ENCODE measurements around the gene MESP1.
"Not testable (repeated sequence)": the region's sequence is repeated elsewhere in the genome, so short reads cannot be mapped to it uniquely, and the experiment has no call there.

The MESP1 gene

GRCh38 chr15:89785064-89785773, 34.2 kb upstream of the MESP1 start:
- H3K4me1 Mint-ChIP-seq (ENCODE audit: low read depth in 2 of 2): no peaks in the 10 kb centered on the region

DNA sequence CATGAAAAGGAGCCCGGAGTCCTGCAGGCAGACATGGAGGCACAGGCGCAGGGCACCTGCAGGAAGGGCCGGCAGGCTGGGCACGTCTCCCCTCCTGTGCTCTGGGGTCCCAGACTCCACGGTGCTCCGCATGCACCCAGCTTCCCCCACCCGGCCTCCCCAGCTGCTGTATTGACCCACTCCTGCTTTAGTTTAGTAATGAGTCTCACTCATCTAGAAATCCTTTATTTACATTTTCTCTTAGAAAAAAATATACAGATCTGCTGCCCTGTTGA, 33.6 kb upstream of the MESP1 start:
- no peak for DNase-seq
- H3K9me3 Mint-ChIP-seq: peaks cover 5 to 7% of the 10 kb centered on the region in 2 donors
- no peak for ATAC-seq (replicated peaks)
- H3K4me1 Mint-ChIP-seq (ENCODE audit: low read depth in 2 of 2): no peaks in the 10 kb centered on the region
- no peak overlapping the region for H3K4me3 Mint-ChIP-seq
- no peaks in the 10 kb centered on the region for H3K36me3 Mint-ChIP-seq (ENCODE audit: insufficient read depth)
- H3K27me3 Mint-ChIP-seq: peaks cover 28 to 38% of the 10 kb centered on the region in 2 donors
- H3K27ac Mint-ChIP-seq: no peak overlapping the region

More at GRCh38 chr15:89785064-89785773, 34.2 kb upstream of the MESP1 start:
- Mint-ChIP-seq H3K9me3 (peaks cover 5 to 7% of the 10 kb centered on the region in 2 donors), H3K4me3 (no peak overlapping the region), H3K36me3 (ENCODE audit: insufficient read depth) (no peaks in the 10 kb centered on the region), H3K27ac (no peak overlapping the region), H3K27me3 (peaks cover 28 to 38% of the 10 kb centered on the region in 2 donors)
- ATAC-seq (replicated peaks) (no peak), DNase-seq (no peak)

DNA sequence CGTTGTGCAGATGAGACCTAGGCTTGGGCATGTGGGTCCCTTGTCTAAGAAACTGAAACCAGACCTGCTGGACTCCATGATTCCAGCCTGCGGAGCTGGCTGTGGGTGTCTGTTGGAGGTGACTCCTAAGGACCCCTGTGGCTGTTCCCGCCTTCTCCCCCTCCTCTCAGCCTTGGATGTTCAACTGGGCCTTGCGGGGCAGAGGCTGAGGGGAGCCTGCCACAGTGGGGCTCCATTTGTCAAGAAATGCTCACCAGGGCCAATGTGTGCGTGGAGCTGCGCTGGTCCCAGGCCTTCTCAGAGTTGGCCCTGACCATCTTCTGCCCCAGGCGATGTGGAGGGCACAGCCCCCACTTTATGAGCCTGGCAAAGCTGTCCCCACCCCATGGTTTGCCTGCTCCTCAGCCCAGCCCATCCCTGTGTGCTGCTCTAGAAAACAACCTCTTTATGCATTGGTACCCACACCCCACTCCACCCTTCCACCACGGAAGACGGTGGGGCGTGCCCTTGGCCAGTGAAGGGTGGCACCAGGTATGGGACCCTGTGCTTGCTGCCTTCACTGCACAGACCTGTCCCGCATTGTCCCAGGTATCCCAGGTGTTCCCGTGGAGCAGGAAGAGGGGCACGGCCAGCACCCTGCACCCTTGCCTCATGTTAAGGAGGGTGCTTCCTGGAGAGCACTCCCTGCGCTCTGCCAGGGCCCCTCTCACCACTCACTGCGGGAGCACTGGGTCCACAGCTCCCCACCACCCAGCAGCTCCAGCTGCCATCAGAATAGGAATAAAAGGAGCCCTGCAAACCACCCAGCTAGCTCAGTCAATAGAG, 33.0 kb upstream of the MESP1 start:
- DNase-seq (no peak), ATAC-seq (replicated peaks) (no peak)
- Mint-ChIP-seq H3K9me3 (peaks cover 5 to 7% of the 10 kb centered on the region in 2 donors), H3K4me1 (ENCODE audit: low read depth in 2 of 2) (no peaks in the 10 kb centered on the region), H3K27me3 (peaks cover 31 to 38% of the 10 kb centered on the region in 2 donors), H3K27ac (no peak overlapping the region), H3K4me3 (no peak overlapping the region), H3K36me3 (ENCODE audit: insufficient read depth) (no peaks in the 10 kb centered on the region)

- no peak overlapping the region for H3K4me3 Mint-ChIP-seq
- no peaks in the 10 kb centered on the region for H3K4me1 Mint-ChIP-seq (ENCODE audit: low read depth in 2 of 2)
- H3K27me3 Mint-ChIP-seq: peaks cover 35 to 36% of the 10 kb centered on the region in 2 donors
- DNase-seq (no peak), ATAC-seq (replicated peaks) (no peak)
- no peak overlapping the region for H3K27ac Mint-ChIP-seq
- peaks cover 4% of the 10 kb centered on the region in 2 donors for H3K9me3 Mint-ChIP-seq
- no peaks in the 10 kb centered on the region for H3K36me3 Mint-ChIP-seq (ENCODE audit: insufficient read depth)
Observed at GRCh38 chr15:89783111-89783860, 32.2 kb upstream of the MESP1 start.

GRCh38 chr15:89782619-89782950, 31.5 kb upstream of the MESP1 start:
- ATAC-seq (replicated peaks); H3K36me3 Mint-ChIP-seq (ENCODE audit: insufficient read depth); H3K27ac Mint-ChIP-seq; H3K4me1 Mint-ChIP-seq (ENCODE audit: low read depth in 2 of 2); DNase-seq; H3K4me3 Mint-ChIP-seq; H3K9me3 Mint-ChIP-seq: not testable (repeated sequence)
- peaks cover 36 to 37% of the 10 kb centered on the region in 2 donors for H3K27me3 Mint-ChIP-seq

DNA sequence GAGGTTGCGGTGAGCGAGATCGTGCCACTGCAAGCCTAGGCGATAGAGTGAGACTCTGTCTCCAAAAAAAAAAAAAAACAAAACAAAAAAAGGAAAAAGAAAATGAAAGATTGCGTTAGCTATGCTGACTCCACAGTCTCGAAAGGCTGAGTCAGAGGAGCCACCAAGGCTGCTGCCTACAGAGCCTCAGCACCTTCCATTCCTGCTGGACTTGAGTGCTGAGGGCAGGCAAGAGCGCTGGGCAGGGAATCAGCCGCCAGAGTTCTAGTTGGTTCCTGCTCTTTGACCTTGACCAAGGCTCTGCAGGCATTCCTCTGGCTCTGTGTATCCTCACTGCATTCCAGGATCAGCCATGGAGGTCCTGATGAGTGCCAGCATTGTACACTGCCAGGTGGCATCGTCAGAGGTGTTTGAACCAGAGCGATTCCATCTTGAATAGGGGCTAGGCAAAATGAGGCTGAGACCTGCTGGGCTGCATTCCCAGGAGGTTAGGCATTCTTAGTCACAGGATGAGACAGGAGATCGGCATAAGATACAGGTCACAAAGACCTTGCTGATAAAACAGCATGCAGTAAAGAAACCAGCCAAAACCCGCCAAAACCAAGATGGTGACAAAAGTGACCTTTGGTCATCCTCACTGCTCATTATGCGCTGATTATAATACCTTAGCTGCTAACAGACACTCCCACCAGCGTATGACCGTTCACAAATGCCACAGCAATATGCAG, 31.0 kb upstream of the MESP1 start:
- ATAC-seq (replicated peaks) (peak; percentile 36), DNase-seq (no peak)
- peaks cover 3% of the 10 kb centered on the region for H3K36me3 Mint-ChIP-seq (ENCODE audit: insufficient read depth)
- H3K27me3 Mint-ChIP-seq: peaks cover 37 to 41% of the 10 kb centered on the region in 2 donors
- H3K4me3 Mint-ChIP-seq: no peak overlapping the region
- no peaks in the 10 kb centered on the region for H3K4me1 Mint-ChIP-seq (ENCODE audit: low read depth in 2 of 2)
- H3K9me3 Mint-ChIP-seq: no peaks in the 10 kb centered on the region
- no peak overlapping the region for H3K27ac Mint-ChIP-seq

DNA sequence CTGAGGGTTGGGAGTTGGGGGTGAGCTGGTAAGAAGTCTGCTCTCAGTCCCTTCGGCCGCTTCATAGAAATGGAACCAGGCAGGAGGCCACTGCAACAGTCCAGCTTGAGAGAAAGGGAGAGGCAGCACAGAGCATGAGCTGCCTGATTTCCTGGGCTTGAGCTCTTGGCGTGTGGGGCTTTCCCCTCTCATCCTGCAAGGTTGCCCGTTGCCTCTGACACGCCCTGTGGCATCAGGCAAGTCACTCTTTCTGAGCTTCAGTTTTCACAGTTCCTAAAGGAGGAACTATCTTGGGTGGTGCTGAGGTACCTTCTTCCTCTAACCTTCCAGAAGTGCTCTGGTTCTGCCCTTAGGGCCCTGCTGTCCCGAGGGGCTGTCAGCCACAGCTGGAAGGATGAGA, 30.0 kb upstream of the MESP1 start:
- DNase-seq: no peak
- Mint-ChIP-seq H3K27me3 (peaks cover 37 to 43% of the 10 kb centered on the region in 2 donors), H3K27ac (no peak overlapping the region), H3K9me3 (no peaks in the 10 kb centered on the region), H3K4me1 (ENCODE audit: low read depth in 2 of 2) (no peaks in the 10 kb centered on the region), H3K4me3 (no peak overlapping the region), H3K36me3 (ENCODE audit: insufficient read depth) (peaks cover 5% of the 10 kb centered on the region)
- ATAC-seq (replicated peaks): peak; percentile 32

GRCh38 chr15:89780601-89781000, 29.6 kb upstream of the MESP1 start:
- no peaks in the 10 kb centered on the region for H3K9me3 Mint-ChIP-seq
- H3K4me3 Mint-ChIP-seq: no peak overlapping the region
- H3K4me1 Mint-ChIP-seq (ENCODE audit: low read depth in 2 of 2): no peaks in the 10 kb centered on the region
- DNase-seq (no peak), ATAC-seq (replicated peaks) (no peak)
- no peak overlapping the region for H3K27ac Mint-ChIP-seq
- H3K36me3 Mint-ChIP-seq (ENCODE audit: insufficient read depth): peaks cover 5% of the 10 kb centered on the region
- peaks cover 33 to 43% of the 10 kb centered on the region in 2 donors for H3K27me3 Mint-ChIP-seq

DNA sequence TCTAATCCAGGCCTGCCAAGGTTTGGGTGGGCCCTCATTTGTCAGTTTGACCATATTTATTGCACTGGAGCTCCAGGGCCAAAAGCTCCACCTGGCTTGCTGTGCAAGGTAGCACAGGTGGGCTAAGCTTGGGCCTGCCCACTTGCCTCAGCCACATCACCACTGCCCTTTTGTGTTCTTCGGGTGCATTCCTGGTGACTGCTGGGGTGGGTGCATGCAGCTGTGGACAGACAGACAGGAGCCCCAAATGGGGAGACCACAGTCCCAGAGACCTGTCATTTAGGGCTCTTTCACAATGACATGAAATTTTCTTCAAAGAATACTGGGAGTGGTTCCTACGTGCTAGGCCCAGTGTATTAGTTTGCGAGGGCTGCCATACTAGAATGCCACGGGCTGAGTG, 27.8 kb upstream of the MESP1 start:
- Mint-ChIP-seq H3K27ac (no peak overlapping the region), H3K9me3 (no peaks in the 10 kb centered on the region), H3K27me3 (peaks cover 21 to 43% of the 10 kb centered on the region in 2 donors), H3K4me3 (no peak overlapping the region), H3K36me3 (ENCODE audit: insufficient read depth) (peaks cover 5% of the 10 kb centered on the region), H3K4me1 (ENCODE audit: low read depth in 2 of 2) (no peaks in the 10 kb centered on the region)
- DNase-seq (no peak), ATAC-seq (replicated peaks) (no peak)

- DNase-seq (no peak), ATAC-seq (replicated peaks) (no peak)
- no peak overlapping the region for H3K4me3 Mint-ChIP-seq
Observed at GRCh38 chr15:89777782-89778380, 26.8 kb upstream of the MESP1 start.

DNA sequence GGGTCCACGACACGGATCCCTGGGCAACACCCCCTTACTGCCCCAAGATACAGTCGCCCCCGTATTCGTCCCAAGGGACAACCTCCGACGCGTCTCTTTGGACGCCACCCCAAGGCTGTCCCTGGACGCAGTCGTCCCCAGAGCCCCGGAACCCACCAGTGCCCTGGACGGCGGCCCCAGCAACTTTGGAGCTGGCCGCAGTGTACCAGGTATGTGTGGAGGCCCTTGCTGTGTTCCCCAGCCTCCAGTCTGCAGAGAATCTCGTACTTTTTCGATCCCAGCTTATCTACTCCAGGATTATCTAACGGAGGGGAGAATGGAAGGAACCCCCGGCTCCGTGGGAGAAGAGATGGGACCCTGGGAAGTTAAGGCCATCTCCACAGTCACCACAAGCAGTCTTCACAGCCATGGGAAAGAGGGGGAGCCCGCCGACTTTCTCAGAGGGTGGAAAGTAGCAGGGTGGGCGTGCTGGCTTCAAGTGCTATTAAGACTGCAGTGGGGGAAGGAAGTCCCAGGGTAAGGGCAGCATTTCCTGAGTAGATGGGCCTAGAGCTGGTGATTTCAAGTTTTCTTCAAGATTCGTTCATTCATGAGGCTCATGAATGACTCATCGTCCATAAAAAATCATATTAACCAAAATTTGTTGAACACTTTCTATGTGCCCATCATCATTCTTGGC, 26.2 kb upstream of the MESP1 start:
- no peak for ATAC-seq (replicated peaks)
- peaks cover 5% of the 10 kb centered on the region for H3K36me3 Mint-ChIP-seq (ENCODE audit: insufficient read depth)
- peaks cover 21 to 43% of the 10 kb centered on the region in 2 donors for H3K27me3 Mint-ChIP-seq
- no peak overlapping the region for H3K27ac Mint-ChIP-seq
- H3K9me3 Mint-ChIP-seq: no peaks in the 10 kb centered on the region
- H3K4me1 Mint-ChIP-seq (ENCODE audit: low read depth in 2 of 2): no peaks in the 10 kb centered on the region
- H3K4me3 Mint-ChIP-seq: peak overlapping the region; percentile 35 to 62
- DNase-seq: no peak

More at GRCh38 chr15:89777782-89778380, 26.8 kb upstream of the MESP1 start:
- Mint-ChIP-seq H3K36me3 (ENCODE audit: insufficient read depth) (peaks cover 5% of the 10 kb centered on the region), H3K27me3 (peaks cover 21 to 43% of the 10 kb centered on the region in 2 donors), H3K27ac (no peak overlapping the region), H3K4me1 (ENCODE audit: low read depth in 2 of 2) (no peaks in the 10 kb centered on the region), H3K9me3 (no peaks in the 10 kb centered on the region)

- H3K9me3 Mint-ChIP-seq: no peaks in the 10 kb centered on the region
- no peak within 1 kb of the TSS for H3K27ac Mint-ChIP-seq
- ATAC-seq (replicated peaks): peak; percentile 57
- peak within 1 kb of the TSS; percentile 51 to 64 for H3K4me3 Mint-ChIP-seq
- DNase-seq: peak; percentile 8 to 28 (median 11)
- H3K36me3 Mint-ChIP-seq (ENCODE audit: insufficient read depth): peaks cover 5% of the 10 kb centered on the region
- H3K27me3 Mint-ChIP-seq: peaks cover 21 to 42% of the 10 kb centered on the region in 2 donors
- H3K4me1 Mint-ChIP-seq (ENCODE audit: low read depth in 2 of 2): no peaks in the 10 kb centered on the region
Observed at GRCh38 chr15:89776274-89777072, 25.4 kb upstream of the MESP1 start, which contains the start of gene MESP2. MESP2 (plus strand) TSS chr15:89776332; CDS start chr15:89776358, 26 bp downstream.
